ENCODE results near the gene MEIS3.
"Not testable (repeated sequence)": the region's sequence is repeated elsewhere in the genome, so short reads cannot be mapped to it uniquely, and the experiment has no call there.

MEIS3 gene

DNA sequence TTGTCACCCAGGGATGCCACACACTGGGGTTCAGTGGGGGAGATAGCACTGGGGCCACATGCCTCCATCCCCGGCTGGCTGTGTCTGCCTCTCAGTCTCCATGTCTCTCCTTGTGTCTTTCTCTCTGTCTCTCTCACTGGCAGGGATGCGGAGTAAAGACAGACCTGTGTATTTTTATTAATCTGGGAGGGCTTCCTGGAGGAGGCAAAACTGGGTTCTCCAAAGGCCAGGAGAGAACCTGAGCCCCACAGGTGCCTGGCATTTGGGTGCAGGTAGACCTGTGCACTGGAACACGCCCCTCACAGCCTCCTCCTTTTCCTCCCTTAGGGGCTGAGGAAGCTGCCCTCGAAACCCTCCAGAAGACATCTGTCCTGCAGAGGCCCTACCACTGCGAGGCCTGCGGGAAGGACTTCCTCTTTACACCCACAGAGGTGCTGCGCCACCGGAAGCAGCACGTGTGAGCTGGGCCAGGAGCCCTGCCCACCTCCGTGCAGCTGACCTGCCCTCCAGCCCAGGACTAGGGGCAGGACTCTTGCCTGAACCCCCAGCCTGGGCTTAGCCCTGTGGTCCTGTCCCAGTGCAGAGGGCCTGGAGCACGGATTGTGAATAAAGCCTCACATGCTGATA, 37.6 kb downstream of the MEIS3 start:
- no peak for FAIRE-seq

DNA sequence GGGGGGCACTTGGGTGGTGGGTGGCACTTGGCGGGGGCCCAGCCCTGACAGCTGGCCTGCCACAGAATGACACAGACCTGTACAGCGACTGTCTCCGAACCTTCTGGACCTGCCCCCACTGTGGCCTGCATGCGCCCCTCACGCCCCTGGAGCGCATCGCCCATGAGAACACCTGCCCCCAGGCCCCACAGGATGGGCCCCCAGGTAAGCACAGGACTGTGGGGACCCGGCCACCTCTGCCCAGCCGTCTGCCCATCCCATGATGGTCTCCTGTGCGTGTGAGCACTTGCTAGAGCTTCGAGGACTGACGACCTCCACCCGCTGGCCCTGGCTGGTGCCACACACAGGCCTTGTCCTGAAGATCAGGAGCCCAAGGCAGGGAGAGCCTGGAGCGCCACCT, 38.2 kb downstream of the MEIS3 start:
- no peak for FAIRE-seq

DNA sequence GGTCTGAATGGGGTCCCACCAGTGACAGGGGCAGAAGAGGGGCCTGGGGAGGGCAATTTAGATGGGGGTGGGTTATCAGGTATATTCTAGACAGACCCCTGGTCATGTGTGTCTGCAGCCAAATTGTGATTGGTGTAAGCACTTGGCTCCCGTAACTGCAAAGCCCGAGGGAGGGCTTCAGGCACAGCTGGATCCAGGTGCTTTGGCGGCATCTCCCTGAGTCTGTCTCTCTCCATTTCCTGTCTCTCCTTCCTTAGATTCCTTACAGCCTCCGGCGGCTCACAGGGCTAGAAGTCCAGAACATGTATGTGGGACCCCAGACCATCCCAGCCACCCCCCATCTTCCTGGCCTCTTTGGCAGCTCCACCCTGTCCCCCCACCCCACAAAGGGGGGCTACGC, 38.8 kb downstream of the MEIS3 start:
- FAIRE-seq, result no peak

DNA sequence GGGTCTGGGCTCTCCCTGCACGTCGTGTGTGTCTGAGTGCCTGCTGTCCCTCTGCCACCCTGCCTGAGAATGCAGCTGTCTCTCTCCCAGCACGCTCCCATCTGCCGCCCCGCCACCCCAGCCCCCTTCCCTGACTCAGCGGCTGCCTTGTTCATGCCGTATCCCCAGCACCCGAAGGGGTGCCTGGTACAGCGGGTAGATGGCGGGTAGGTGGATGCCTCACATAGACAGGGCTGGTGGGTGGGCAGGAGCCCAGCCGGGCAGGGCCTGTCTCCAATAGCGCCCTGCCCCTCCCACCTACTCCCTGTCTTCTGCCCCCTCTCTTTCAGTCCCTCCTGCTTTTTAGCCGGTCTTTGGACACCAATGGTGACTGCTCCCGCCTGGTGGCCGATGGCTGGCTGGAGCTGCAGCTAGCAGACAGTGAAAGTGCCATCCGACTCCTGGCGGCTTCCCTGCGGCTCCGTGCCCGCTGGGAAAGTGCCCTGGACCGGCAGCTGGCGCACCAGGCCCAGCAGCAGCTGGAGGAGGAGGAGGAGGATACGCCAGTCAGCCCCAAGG, 39.9 kb downstream of the MEIS3 start:
- FAIRE-seq, result no peak

DNA sequence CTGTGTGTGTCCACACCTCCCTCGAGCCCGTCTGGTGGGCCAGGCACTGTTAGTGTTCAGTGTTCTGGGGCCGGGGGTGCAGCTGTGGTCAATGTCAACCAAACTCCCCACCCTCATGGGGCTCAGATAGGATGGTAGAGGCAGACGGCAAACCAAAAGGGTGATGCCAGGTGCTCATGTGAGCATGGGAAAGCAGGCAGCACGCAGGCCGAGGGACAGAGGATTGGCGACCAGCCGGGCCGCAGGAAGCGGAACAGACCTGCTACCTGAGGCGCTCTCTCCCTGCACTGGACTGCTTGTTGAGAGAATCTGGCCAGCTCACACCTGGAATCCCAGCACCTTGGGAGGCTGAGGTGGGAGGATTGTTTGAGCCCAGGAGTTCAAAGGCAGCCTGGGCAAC, 41.1 kb downstream of the MEIS3 start:
- no peak for FAIRE-seq

DNA sequence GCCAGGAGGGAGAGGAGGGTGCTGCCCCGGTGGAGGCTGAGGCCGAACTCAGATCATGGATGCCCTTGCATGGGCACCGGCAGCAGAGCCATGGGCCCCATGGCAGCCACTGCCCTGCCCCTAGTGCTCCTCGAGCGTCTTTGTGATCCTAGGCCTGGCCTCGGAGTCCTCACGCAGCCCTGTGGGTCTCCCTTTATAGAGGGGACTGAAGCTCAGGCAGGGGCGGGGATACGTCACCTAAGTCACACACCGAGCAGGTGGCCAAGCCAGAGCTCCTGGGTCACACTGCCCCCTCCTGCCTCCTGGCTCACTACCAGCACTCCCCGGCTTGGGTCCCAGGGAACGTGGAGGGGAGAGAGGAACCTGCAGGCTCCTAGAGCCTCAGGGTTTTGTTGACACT, 41.5 kb downstream of the MEIS3 start:
- FAIRE-seq, result no peak

DNA sequence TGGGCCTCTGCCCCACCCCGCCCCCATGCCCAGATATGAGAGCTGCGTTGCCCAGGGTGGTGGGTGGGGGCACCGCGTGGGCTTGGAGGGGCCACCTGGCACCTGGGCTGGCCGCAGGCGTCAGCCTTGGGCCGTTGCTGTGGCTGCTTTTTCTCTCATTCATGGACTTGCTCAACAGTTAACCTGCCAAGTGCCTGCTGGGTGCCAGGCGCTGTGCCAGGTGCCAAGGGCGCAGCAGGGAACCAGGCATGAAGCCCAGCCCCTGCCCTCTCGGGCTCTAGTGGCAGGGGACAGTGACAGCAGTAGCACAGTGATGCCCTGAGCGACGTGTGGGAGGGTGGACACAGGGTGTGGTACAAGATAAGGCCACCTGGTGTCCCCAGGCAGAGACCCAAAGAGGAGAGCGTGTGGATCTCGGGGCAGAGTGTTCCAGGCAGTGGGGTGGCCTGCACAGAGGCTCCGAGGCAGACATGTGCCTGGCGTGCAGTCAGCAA, 42.1 kb downstream of the MEIS3 start:
- FAIRE-seq, result no peak

DNA sequence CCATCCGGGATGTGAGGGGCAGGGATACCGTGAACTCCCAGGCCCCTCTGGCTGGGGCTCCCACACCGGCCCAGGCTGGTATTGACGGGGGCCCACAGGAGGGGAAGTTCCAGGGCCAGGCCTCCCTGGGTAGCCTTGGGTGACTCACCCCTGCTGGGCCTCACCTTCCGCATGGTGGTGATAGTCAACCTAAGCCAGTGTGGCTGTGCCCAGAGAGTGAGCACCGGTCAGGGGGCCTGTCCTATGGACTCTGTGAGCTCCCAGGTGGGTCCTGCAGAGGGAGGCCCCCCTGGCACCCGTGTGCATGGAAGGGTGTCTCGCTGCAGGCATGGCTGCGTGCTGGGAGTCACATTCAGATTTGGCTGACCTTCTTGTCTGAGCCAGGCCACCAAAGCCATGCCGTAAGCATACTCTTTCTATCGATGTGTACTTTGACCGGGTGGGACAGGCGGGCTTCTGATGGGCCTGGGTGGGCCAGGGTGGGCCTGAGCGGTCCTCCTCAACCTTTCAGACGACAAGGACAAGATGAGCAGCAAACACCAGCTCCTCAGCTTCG, 42.7 kb downstream of the MEIS3 start:
- FAIRE-seq, result no peak

DNA sequence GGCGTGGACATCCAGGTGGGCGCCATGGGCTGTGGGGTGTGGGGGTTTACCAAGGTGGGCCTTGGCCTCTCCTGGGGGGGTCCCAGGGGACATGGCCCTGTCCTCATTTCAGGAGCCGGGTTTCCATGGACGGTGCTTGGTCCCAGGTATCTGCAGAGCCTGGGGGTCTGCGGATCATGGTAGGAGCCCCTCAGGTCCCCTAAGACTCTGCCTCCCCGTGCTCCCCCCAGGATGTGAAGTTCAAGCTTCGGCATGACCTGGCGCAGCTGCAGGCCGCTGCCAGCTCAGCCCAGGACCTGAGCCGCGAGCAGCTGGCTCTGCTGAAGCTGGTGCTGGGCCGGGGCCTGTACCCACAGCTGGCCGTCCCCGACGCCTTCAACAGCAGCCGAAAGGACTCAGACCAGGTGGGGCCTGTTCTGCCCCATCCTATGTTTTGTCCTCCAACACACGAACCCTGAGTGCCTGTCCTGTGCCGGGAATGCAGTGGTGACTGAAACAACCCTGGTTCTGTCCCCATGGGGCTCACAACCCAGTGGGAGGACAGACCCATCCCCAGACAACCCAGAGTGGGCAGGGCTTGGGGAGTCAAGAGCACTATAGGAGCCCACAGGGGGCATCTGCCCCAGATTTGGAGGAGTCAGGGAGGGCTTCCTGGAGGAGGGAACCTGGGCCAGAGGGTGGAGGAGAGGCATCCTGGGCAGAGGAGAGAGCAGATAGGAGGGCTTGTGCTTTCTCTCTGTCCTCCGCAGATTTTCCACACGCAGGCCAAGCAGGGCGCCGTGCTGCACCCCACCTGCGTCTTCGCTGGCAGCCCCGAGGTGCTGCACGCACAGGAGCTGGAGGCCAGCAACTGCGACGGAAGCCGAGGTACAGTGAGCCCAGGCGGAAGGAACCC, 43.4 kb downstream of the MEIS3 start:
- FAIRE-seq, result no peak

DNA sequence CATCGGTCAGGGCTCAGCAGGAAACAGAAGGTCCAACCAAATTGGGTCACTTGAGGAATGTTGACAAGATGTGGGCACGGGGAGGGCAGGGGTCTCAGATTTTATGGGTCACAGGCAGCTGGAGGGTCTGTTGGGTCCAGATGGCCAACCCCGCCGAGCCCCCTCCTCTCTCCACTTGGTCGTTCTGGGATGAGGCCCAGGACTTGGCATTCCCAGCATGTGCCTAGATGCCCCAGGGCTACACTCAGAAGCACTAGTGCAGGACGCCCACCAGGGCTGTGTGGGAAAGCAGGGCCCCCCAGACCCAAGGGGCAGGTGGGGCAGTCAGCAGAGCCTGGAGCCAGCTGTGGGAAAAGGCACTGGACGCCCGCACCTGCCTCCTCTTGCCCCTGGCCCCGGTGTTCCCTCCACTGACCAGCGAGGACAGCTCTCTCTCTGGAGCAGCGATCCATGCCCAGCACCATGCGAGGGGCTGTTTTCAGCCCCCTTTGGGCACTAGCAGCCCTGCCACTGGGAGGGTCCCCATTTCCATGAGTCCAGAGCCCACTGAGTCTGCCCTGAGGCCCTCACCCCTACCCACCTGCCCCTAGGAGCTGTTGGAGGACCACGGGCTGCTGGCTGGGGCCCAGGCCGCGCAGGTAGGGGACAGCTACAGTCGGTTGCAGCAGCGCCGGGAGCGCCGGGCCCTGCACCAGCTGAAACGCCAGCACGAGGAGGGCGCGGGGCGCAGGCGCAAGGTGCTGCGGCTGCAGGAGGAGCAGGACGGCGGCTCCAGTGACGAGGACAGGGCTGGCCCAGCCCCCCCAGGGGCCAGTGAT, 44.2 kb downstream of the MEIS3 start:
- no peak for FAIRE-seq

DNA sequence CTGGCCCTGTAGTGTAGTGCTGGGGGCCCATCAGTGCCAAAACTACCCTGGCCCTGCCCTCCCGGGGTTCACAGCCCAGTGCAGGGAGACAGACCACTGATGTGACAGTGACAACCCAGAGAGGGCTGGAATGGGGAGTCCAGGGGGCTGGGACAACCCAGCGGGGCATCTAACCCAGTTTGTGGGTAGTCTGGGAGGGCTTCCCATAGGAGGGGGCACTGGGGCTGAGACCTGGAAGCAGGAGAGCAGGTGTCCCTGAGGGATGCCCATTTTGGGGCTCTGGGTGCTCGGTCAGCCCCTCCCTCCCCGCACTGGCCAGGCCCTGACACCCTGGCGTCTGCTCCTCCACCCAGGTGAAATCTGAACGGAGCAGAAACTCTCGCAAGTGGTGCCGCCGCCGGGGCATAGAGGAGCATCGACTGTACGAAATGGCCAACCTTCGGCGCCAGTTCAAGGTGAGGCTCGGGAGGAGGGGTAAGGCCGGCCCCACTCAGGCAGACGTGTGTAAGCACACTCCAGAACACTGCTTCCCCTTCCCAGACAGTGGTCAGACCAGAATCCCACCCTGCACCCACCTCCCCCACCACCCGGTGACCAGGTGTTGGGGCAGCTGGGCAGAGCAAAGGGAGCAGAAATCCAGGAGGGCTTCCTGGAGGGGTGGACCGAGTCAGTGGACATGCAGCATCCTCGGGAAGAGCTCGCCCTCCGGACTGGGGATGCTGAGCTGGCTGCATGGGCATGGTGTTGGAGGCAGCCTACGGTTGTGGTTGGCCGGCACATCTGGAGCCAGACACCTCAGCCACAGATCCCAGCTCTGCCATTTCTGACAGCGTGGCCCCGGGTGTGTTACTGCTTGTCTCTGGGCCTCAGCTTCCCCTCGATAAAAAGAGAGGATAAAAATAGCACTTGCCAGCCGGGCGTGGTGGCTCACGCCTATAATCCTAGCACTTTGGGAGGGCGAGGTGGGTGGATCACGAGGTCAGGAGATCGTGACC, 45.8 kb downstream of the MEIS3 start:
- no peak for FAIRE-seq

DNA sequence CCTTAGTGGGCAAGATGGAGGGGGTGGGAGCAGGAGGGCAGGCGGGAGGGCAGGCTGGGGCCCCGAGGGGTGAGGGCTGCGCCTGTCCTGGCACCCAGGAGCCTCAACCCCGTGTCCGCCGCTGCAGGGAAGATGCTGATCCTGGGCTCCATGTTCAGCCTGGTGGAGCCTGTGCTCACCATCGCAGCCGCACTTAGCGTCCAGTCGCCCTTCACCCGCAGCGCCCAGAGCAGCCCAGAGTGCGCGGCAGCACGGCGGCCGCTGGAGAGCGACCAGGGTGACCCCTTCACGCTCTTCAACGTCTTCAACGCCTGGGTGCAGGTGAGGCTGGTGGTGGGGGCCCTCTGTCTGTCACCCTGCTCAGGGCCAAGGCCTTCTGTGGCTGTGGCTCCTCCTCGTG, 46.7 kb downstream of the MEIS3 start:
- FAIRE-seq, result no peak

DNA sequence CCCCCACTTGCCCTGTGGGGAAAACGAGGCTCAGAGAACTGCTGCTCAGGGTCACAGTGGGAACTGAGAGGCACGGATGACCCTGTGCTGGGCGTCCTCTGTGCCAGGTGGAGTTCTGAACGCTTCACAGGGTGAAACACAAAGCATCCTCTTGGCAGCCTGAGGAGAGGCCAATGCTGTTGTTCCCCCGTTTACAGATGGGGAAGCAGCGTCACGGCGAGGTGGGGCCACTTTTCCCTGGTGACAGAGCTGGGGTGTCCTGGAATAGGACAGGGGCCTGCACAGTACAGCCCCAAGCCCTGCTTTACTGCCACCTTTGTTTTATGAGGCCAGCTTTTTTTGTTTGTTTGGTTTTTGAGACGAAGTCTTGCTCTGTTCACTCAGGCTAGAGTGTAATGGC, 48.1 kb downstream of the MEIS3 start:
- FAIRE-seq, result no peak

DNA sequence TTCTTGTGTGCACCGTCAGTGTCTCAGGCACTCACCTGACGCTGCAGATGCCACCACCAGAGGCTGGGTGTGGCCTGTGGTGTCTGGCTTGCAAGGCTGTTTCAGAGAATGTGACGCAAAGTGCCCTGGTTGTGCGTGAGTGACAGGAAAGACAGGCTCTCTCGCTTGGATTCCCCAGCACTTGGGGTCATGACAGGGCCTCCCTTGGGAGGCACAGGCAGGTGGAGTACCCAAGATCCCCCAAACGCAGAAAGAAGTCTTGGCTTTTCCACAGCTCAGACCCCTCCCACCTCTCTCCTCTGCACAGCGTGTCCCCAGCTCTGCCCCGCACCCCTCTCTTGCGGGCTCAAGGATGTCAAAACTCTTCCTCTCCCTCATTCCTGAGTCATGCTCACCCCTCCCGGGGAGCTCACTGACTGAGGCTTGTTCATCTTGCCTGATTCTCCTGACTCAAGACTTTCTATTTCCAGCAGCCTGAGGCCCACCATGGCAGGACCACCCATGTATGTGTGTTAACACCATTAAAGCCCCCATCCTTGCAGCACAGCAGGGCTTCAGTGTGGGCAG, 49.2 kb downstream of the MEIS3 start:
- FAIRE-seq, result no peak

DNA sequence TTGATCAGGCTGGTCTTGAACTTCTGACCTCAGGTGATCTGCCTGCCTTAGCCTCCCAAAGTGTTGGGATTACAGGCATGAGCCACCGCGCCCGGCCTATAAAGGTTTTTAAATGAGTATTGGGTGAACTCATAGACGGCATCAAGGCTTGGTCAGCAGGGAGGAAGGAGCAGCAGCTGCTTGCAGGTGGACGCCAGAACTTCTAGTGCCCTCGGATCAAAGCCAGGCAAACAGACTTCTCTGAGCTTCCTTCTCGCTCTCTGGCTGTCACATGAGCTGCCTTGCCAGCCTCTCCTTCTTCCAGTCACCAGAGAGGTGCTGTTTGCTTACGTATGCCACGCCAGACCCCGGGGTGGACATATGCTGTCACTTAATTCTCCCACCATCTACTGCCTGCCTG, 53.9 kb downstream of the MEIS3 start:
- FAIRE-seq, result not testable (repeated sequence)

DNA sequence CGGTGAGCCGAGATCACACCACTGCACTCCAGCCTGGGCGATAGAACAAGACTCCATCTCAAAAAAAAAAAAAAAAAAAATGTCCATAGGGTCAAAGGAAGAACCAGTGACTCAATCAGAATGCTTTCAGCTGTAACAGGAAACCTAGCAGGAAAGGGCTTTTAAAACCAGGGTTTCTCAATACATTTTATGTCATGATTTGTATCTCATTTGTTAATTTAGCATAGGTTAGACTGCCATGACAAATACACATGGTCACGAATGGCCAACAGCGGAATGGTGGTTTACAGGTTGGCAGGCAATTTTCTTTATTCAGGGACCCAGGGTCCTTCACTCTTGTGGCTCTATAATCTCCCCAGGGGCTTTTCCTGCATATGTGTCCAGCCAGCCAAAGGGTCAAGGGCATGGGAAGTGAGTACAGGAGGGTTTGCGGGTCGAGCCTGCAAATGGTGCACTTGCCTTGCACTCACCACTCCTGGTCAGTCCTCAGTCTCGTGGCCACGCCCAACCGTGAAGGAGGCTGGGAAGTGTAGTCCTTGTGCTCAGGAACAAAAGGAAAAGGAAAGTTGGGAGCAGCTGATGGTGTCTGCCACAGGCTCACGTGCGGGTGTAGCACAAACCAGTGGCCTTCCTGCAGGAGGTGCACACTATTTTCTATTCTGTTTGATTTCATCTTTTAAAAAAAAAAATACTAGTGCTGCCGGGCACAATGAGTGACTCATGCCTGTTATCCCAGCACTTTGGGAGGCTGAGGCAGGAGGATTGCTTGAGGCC, 55.4 kb downstream of the MEIS3 start:
- FAIRE-seq, result no peak

DNA sequence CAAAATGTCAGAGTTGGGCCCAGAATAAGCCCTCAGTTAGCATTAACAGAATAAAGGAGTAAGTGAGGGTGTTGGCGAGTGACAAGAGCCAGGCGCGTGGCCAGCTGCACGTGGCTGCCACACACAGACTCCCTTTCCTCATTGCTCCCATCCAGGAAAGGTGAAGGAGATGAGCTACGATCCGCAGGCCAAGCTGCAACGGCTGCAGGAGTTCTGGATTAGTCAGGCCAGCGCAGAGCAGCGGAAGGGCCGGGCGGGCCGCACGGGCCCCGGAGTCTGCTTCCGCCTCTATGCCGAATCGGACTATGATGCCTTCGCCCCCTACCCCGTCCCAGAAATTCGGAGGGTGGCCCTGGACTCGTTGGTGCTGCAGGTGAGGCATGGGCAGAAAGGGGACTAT, 57.0 kb downstream of the MEIS3 start:
- no peak for FAIRE-seq

DNA sequence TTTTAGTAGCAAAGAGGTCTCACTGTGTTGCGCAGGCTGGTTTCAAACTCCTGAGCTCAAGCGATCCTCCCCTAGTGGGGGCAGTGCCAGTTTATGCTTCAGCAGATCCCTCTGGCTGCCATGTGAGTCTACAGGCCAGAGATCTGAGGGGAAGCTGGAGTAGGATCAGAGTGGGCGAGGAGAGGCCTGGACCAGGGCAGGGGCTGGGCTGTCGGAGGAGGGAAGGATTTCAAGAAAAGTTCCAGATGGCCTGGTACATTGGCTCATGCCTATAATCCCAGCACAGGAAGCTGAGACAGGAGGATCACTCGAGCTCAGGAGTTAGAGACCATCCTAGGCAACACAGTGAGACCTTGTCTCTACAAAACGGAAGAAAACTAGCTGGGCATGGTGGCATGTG, 60.4 kb downstream of the MEIS3 start:
- no peak for FAIRE-seq

DNA sequence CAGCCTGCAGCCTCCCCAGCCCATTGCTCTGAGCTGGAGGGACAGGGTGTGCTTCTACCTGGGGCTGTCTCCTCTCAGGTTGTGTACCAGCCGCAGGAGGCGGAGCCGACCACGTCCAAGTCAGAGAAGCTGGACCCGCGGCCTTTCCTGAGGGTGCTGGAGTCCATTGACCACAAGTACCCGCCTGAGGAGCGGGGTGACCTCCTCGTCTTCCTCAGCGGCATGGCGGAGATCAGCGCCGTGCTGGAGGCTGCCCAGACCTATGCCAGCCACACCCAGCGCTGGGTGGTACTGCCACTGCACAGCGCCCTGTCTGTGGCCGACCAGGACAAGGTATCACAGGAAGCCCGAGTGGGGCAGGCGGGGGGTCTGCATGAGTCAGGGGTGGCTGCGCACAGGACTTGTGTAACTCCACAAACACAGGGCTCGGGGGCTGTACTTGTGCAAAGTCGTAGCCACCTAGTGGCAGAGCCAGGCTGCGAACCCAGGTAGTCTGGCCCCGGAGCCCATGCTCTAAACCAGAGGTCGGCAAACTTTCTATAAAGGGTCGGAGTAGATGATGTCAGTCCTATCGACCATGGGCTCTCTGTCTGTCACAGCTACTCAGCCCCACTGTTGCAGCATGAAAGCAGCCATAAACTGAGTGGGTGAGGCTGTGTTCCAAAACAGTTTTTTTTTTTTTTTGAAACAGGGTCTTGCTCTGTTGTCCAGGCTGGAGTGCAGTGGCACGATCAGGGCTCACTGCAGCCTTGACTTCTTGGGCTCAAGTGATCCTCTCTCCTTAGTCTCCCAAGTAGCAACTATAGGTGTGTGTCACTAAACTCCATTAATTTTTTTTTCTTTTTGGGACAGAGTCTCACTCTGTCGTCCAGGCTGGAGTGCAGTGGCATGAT, 61.3 kb downstream of the MEIS3 start:
- no peak for FAIRE-seq
